MM.1S (cell line): ENCODE data around the gene ANKS3.

Experiments
- EZH2phosphoT487 ChIP-seq: fragments of 300-600 bp; sonication (generic); IDR thresholded peaks from 2 replicates; pipeline ENCODE4 v1.6.1; 2018; ENCODE audit warnings: antibody characterized with exemption, low read length
- TF ChIP-seq, protein P1 (sequence below): fragments of 300-600 bp; sonication (generic); IDR thresholded peaks from 2 replicates; pipeline ENCODE4 v1.5.1; 2016; ENCODE audit warnings: antibody characterized with exemption, low read length, mixed read lengths

GRCh38 chr16:4684058-4684715, 49.9 kb downstream of the ANKS3 start:
- TF ChIP-seq, protein P1, sequence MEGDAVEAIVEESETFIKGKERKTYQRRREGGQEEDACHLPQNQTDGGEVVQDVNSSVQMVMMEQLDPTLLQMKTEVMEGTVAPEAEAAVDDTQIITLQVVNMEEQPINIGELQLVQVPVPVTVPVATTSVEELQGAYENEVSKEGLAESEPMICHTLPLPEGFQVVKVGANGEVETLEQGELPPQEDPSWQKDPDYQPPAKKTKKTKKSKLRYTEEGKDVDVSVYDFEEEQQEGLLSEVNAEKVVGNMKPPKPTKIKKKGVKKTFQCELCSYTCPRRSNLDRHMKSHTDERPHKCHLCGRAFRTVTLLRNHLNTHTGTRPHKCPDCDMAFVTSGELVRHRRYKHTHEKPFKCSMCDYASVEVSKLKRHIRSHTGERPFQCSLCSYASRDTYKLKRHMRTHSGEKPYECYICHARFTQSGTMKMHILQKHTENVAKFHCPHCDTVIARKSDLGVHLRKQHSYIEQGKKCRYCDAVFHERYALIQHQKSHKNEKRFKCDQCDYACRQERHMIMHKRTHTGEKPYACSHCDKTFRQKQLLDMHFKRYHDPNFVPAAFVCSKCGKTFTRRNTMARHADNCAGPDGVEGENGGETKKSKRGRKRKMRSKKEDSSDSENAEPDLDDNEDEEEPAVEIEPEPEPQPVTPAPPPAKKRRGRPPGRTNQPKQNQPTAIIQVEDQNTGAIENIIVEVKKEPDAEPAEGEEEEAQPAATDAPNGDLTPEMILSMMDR, result no peak
- no peak for TF ChIP-seq EZH2phosphoT487
